ENCODE results near the gene UROC1. TPM values are rescaled to one million over a fixed set of nuclear protein-coding genes. Genes with fewer than 3 reads are reported as not detected.

UROC1 gene
- total and polyA plus RNA-seq, 2 experiments from 2014 or later, result not detected

GRCh38 chr3:126517986-126518778, 609 bp upstream of the UROC1 start:
- Histone ChIP-seq H3K4me3 (no peak overlapping the region), H3K79me2 (replicated peaks; ENCODE audit: insufficient read depth) (no peaks in the 10 kb centered on the region), H3K4me1 (ENCODE audit: insufficient read depth) (no peaks in the 10 kb centered on the region), H3K27me3 (ENCODE audit: insufficient read depth) (peaks cover 7% of the 10 kb centered on the region), H2AFZ (no peak overlapping the region), H3K4me2 (no peak overlapping the region), H3F3A (replicated peaks; ENCODE audit: low read depth) (no peaks in the 10 kb centered on the region), H4K20me1 (replicated peaks; ENCODE audit: insufficient read depth) (no peaks in the 10 kb centered on the region), H3K27ac (ENCODE audit: low read depth) (no peak overlapping the region), H3K9me2 (ENCODE audit: insufficient read depth) (no peaks in the 10 kb centered on the region), H3K36me3 (ENCODE audit: insufficient read depth) (no peaks in the 10 kb centered on the region)
- no peak for TF ChIP-seq ZNF114 (CRISPR knock-in tag; IDR thresholded peaks at IDR 0.05)
- TF ChIP-seq, protein P1, sequence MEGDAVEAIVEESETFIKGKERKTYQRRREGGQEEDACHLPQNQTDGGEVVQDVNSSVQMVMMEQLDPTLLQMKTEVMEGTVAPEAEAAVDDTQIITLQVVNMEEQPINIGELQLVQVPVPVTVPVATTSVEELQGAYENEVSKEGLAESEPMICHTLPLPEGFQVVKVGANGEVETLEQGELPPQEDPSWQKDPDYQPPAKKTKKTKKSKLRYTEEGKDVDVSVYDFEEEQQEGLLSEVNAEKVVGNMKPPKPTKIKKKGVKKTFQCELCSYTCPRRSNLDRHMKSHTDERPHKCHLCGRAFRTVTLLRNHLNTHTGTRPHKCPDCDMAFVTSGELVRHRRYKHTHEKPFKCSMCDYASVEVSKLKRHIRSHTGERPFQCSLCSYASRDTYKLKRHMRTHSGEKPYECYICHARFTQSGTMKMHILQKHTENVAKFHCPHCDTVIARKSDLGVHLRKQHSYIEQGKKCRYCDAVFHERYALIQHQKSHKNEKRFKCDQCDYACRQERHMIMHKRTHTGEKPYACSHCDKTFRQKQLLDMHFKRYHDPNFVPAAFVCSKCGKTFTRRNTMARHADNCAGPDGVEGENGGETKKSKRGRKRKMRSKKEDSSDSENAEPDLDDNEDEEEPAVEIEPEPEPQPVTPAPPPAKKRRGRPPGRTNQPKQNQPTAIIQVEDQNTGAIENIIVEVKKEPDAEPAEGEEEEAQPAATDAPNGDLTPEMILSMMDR (conservative IDR thresholded peaks at IDR 0.05; ENCODE audit: low read depth in 2 of 2), result no peak
- TF ChIP-seq, protein P2, sequence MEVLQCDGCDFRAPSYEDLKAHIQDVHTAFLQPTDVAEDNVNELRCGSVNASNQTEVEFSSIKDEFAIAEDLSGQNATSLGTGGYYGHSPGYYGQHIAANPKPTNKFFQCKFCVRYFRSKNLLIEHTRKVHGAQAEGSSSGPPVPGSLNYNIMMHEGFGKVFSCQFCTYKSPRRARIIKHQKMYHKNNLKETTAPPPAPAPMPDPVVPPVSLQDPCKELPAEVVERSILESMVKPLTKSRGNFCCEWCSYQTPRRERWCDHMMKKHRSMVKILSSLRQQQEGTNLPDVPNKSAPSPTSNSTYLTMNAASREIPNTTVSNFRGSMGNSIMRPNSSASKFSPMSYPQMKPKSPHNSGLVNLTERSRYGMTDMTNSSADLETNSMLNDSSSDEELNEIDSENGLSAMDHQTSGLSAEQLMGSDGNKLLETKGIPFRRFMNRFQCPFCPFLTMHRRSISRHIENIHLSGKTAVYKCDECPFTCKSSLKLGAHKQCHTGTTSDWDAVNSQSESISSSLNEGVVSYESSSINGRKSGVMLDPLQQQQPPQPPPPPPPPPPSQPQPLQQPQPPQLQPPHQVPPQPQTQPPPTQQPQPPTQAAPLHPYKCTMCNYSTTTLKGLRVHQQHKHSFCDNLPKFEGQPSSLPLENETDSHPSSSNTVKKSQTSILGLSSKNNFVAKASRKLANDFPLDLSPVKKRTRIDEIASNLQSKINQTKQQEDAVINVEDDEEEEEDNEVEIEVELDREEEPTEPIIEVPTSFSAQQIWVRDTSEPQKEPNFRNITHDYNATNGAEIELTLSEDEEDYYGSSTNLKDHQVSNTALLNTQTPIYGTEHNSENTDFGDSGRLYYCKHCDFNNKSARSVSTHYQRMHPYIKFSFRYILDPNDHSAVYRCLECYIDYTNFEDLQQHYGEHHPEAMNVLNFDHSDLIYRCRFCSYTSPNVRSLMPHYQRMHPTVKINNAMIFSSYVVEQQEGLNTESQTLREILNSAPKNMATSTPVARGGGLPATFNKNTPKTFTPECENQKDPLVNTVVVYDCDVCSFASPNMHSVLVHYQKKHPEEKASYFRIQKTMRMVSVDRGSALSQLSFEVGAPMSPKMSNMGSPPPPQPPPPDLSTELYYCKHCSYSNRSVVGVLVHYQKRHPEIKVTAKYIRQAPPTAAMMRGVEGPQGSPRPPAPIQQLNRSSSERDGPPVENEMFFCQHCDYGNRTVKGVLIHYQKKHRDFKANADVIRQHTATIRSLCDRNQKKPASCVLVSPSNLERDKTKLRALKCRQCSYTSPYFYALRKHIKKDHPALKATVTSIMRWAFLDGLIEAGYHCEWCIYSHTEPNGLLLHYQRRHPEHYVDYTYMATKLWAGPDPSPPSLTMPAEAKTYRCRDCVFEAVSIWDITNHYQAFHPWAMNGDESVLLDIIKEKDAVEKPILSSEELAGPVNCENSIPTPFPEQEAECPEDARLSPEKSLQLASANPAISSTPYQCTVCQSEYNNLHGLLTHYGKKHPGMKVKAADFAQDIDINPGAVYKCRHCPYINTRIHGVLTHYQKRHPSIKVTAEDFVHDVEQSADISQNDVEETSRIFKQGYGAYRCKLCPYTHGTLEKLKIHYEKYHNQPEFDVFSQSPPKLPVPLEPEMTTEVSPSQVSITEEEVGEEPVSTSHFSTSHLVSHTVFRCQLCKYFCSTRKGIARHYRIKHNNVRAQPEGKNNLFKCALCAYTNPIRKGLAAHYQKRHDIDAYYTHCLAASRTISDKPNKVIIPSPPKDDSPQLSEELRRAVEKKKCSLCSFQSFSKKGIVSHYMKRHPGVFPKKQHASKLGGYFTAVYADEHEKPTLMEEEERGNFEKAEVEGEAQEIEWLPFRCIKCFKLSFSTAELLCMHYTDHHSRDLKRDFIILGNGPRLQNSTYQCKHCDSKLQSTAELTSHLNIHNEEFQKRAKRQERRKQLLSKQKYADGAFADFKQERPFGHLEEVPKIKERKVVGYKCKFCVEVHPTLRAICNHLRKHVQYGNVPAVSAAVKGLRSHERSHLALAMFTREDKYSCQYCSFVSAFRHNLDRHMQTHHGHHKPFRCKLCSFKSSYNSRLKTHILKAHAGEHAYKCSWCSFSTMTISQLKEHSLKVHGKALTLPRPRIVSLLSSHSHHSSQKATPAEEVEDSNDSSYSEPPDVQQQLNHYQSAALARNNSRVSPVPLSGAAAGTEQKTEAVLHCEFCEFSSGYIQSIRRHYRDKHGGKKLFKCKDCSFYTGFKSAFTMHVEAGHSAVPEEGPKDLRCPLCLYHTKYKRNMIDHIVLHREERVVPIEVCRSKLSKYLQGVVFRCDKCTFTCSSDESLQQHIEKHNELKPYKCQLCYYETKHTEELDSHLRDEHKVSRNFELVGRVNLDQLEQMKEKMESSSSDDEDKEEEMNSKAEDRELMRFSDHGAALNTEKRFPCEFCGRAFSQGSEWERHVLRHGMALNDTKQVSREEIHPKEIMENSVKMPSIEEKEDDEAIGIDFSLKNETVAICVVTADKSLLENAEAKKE (CRISPR knock-in tag; IDR thresholded peaks at IDR 0.05), result no peak
- no peak for TF ChIP-seq JUNB (IDR thresholded peaks at IDR 0.05; ENCODE audit: unreplicated experiment)
- no peak for TF ChIP-seq NANOG (IDR thresholded peaks at IDR 0.05; ENCODE audit: borderline replicate concordance)
- no peak for TF ChIP-seq EZH2 (IDR thresholded peaks at IDR 0.05; ENCODE audit: low read depth, unreplicated experiment)
- no peak for TF ChIP-seq ZNF331 (CRISPR knock-in tag; IDR thresholded peaks at IDR 0.05; ENCODE audit: low read depth)
- TF ChIP-seq, protein P3, sequence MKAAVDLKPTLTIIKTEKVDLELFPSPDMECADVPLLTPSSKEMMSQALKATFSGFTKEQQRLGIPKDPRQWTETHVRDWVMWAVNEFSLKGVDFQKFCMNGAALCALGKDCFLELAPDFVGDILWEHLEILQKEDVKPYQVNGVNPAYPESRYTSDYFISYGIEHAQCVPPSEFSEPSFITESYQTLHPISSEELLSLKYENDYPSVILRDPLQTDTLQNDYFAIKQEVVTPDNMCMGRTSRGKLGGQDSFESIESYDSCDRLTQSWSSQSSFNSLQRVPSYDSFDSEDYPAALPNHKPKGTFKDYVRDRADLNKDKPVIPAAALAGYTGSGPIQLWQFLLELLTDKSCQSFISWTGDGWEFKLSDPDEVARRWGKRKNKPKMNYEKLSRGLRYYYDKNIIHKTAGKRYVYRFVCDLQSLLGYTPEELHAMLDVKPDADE (IDR thresholded peaks at IDR 0.05), result no peak
- TF ChIP-seq EZH2phosphoT487 (IDR thresholded peaks at IDR 0.05; ENCODE audit: unreplicated experiment), result no peak
- TF ChIP-seq STAT1 (IDR thresholded peaks at IDR 0.05; ENCODE audit: unreplicated experiment), result no peak
- TF ChIP-seq CREB1 (CRISPR knock-in tag; IDR thresholded peaks at IDR 0.05; ENCODE audit: low read depth), result no peak
- TF ChIP-seq REST (IDR thresholded peaks at IDR 0.05; ENCODE audit: unreplicated experiment), result no peak
- TF ChIP-seq POLR2AphosphoS5 (IDR thresholded peaks at IDR 0.05; ENCODE audit: low read depth), result no peak
- no peaks in the 10 kb centered on the region for H3K9me3 Mint-ChIP-seq
- H3K27me3 Mint-ChIP-seq (ENCODE audit: insufficient read depth, low read depth, poor library complexity), result peaks cover 9% of the 10 kb centered on the region
- no peak overlapping the region for H3K27ac Mint-ChIP-seq
- ATAC-seq (no peak), DNase-seq (ENCODE audit: low spot score) (no peak)
- no peak overlapping the region for H3K4me3 Mint-ChIP-seq
- no peaks in the 10 kb centered on the region for H3K36me3 Mint-ChIP-seq (ENCODE audit: low read depth)
- H3K4me1 Mint-ChIP-seq, result peaks cover under 1% of the 10 kb centered on the region; the same call in 2 of the 3 replicates
